Esophagus muscularis mucosa (tissue), 4 donors: ENCODE results near the gene TLCD3A. TPM values are rescaled to one million over a fixed set of nuclear protein-coding genes. Genes with fewer than 3 reads are reported as not detected.

Source experiments
- DNase-seq: peaks from one replicate; pipeline ENCODE4 v3.0.0-alpha.2; 2017; ENCODE audit errors: extremely low spot score
- H3K27ac ChIP-seq, 4 donors: fragments of 200-600 bp; sonication (generic); replicated peaks in 1 of 4; 1 replicate in 3 of 4; 2 replicates in 1 of 4; pipeline ENCODE4 v1.5.1; 2016 to 2019; ENCODE audit warnings: mild to moderate bottlenecking in 1 of 4
- H3K27me3 ChIP-seq, 4 donors: fragments of 200-600 bp; sonication (generic); one replicate each; pipeline versions ENCODE4 v1.5.1 to v1.6.0; 2016 to 2019
- H3K36me3 ChIP-seq, 4 donors: fragments of 200-600 bp; sonication (generic); one replicate each; pipeline ENCODE4 v1.5.1; 2016 to 2019
- H3K4me1 ChIP-seq, 4 donors: fragments of 200-600 bp; sonication (generic); one replicate each; pipeline ENCODE4 v1.5.1; 2016 to 2019
- H3K4me3 ChIP-seq, 4 donors: fragments of 200-600 bp; sonication (generic); 1 replicate in 2 of 4; 2 replicates in 2 of 4; pipeline ENCODE4 v1.5.1; 2016 to 2019; ENCODE audit warnings: mild to moderate bottlenecking in 4 of 4, moderate library complexity in 1 of 4
- H3K9me3 ChIP-seq, 4 donors: fragments of 200-600 bp; sonication (generic); 1 replicate in 3 of 4; 2 replicates in 1 of 4; pipeline ENCODE4 v1.5.1; 2016 to 2019
- CTCF ChIP-seq, 3 experiments: fragments of 200-600 bp in 2 of 3; fragments of 450-650 bp in 1 of 3; sonication (generic) in 2 of 3; IDR thresholded peaks; one replicate each; pipeline ENCODE4 v1.5.1; 2017 to 2019; ENCODE audit warnings: antibody characterized with exemption in 3 of 3, mild to moderate bottlenecking in 2 of 3, moderate library complexity in 1 of 3
- EP300 ChIP-seq: sonication (generic); formaldehyde crosslinking; IDR thresholded peaks from one replicate; pipeline ENCODE4 v1.6.1; 2017; ENCODE audit warnings: antibody characterized with exemption
- POLR2A ChIP-seq: fragments of 450-650 bp; IDR thresholded peaks from one replicate; pipeline ENCODE4 v1.6.1; 2017; ENCODE audit warnings: antibody characterized with exemption, moderate library complexity, mild to moderate bottlenecking, low read depth
- POLR2AphosphoS5 ChIP-seq, 2 donors: sonication (generic); formaldehyde crosslinking; IDR thresholded peaks; one replicate each; pipeline ENCODE4 v1.6.1; 2017; ENCODE audit warnings: antibody characterized with exemption in 2 of 2
- WGBS: methylation state at CpG from one replicate; pipeline ENCODE4 v1.1.5; 2018; 5-methylcytosine and 5-hydroxymethylcytosine counted together
- intact Hi-C: fragments of 100-400 bp; cut with DNase I; formaldehyde crosslinking; loops from one replicate; pipeline ENCODE4 v1.15.1; 2023
- total RNA-seq, 4 donors: library from RNA; depleted of rRNA; stranded (reverse); fragments of >200 nt; gene quantifications; one replicate each; pipeline versions ENCODE4 v1.1.0 to v1.2.1, GENCODE V29; 2016

Gene TLCD3A
- total RNA-seq, 4 donors from 2014 or later, result 2.1 to 10.8 (median 5.1) TPM

- H3K27ac ChIP-seq, result no peak overlapping the region
- intact Hi-C loops, result no loop called here
- H3K4me1 ChIP-seq, result peaks cover 0 to 7% (median 0%) of the 10 kb centered on the region in 4 donors
- H3K36me3 ChIP-seq, result peaks cover 7 to 86% (median 65%) of the 10 kb centered on the region in 4 donors
- WGBS, result 83% methylated on average over 5 of the region's 5 CpGs
- H3K27me3 ChIP-seq, result no peaks in the 10 kb centered on the region
- TF ChIP-seq POLR2A (no peak), POLR2AphosphoS5 (IDR thresholded peaks at IDR 0.05) (no peak), CTCF (IDR thresholded peaks at IDR 0.05) (no peak), EP300 (no peak)
- DNase-seq, result no peak
- no peaks in the 10 kb centered on the region for H3K9me3 ChIP-seq
- no peak overlapping the region for H3K4me3 ChIP-seq
Measured at GRCh38 chr17:759964-760363, 27.6 kb downstream of the TLCD3A start.

GRCh38 chr17:760371-760770, 28.0 kb downstream of the TLCD3A start:
- TF ChIP-seq POLR2A, result no peak
- no peak for TF ChIP-seq EP300
- no peak for TF ChIP-seq CTCF (IDR thresholded peaks at IDR 0.05)
- TF ChIP-seq POLR2AphosphoS5 (IDR thresholded peaks at IDR 0.05), result no peak
- no peaks in the 10 kb centered on the region for H3K9me3 ChIP-seq
- no peaks in the 10 kb centered on the region for H3K27me3 ChIP-seq
- H3K27ac ChIP-seq, result no peak overlapping the region
- H3K4me3 ChIP-seq, result no peak overlapping the region
- H3K36me3 ChIP-seq, result peaks cover 10 to 90% (median 69%) of the 10 kb centered on the region in 4 donors
- intact Hi-C loops, result no loop called here
- no peak for DNase-seq
- 85% methylated on average over 9 of the region's 9 CpGs for WGBS
- peaks cover 0 to 7% (median 0%) of the 10 kb centered on the region in 4 donors for H3K4me1 ChIP-seq

- Histone ChIP-seq H3K27me3 (no peaks in the 10 kb centered on the region), H3K36me3 (peaks cover 39 to 99% (median 83%) of the 10 kb centered on the region in 4 donors), H3K4me1 (peaks cover 0 to 8% (median 5%) of the 10 kb centered on the region in 4 donors), H3K27ac (peak overlapping the region; percentile 58 to 75 (median 65)), H3K4me3 (no peak overlapping the region), H3K9me3 (no peaks in the 10 kb centered on the region)
- no peak for DNase-seq
- WGBS, result 51% methylated on average over 3 of the region's 3 CpGs
- TF ChIP-seq CTCF (IDR thresholded peaks at IDR 0.05), result no peak
- peak in 1 of 2 donors; percentile 40 for TF ChIP-seq POLR2AphosphoS5 (IDR thresholded peaks at IDR 0.05)
- intact Hi-C loops, result no loop called here
Measured at GRCh38 chr17:767076-767475, 34.7 kb downstream of the TLCD3A start.

- no peak overlapping the region for H3K27ac ChIP-seq
Measured at GRCh38 chr17:773016-773415, 40.6 kb downstream of the TLCD3A start.

More at GRCh38 chr17:773016-773415, 40.6 kb downstream of the TLCD3A start:
- 78% methylated on average over 5 of the region's 5 CpGs for WGBS
- no peak for DNase-seq
- Histone ChIP-seq H3K27me3 (no peaks in the 10 kb centered on the region), H3K4me3 (no peak overlapping the region), H3K36me3 (peaks cover 59 to 96% (median 91%) of the 10 kb centered on the region in 4 donors), H3K4me1 (no peaks in the 10 kb centered on the region), H3K9me3 (no peaks in the 10 kb centered on the region)
- TF ChIP-seq CTCF (IDR thresholded peaks at IDR 0.05), result no peak
- no peak for TF ChIP-seq EP300
- TF ChIP-seq POLR2A, result no peak
- TF ChIP-seq POLR2AphosphoS5 (IDR thresholded peaks at IDR 0.05), result no peak
- intact Hi-C loops, result no loop called here
